Measurements from ENCODE around the gene PHC2.

- no peak for TF ChIP-seq POLR2A (IDR thresholded peaks at IDR 0.05)
- TF ChIP-seq CTCF (IDR thresholded peaks at IDR 0.05): no peak
- TF ChIP-seq EP300 (IDR thresholded peaks at IDR 0.05): no peak
- no peak for TF ChIP-seq POLR2AphosphoS5 (IDR thresholded peaks at IDR 0.05)
These were observed 91.5 kb downstream of the PHC2 start for GRCh38 chr1:33339413-33339812.
